Keratinocyte (primary cell): ENCODE results near the gene EMP3. TPM values are rescaled to one million over a fixed set of nuclear protein-coding genes. Genes with fewer than 3 reads are reported as not detected.

ENCODE experiments used
- DNase-seq: peaks from one replicate; pipeline ENCODE4 v3.0.0-alpha.2; 2011; ENCODE audit warnings: low read depth, missing footprints, low spot score
- FAIRE-seq: peaks from 2 replicates; lab custom pipeline; 2011; peaks lifted over from hg19 to GRCh38; lab: Jason Lieb, UNC
- H2AFZ ChIP-seq: 2 replicates; pipeline ENCODE4 v1.6.0; 2012; ENCODE audit warnings: low read length, control low read depth, inconsistent platforms; ENCODE audit not compliant: control insufficient read depth
- H3K27ac ChIP-seq: 2 replicates; pipeline ENCODE4 v1.5.1; 2011; ENCODE audit warnings: low read length; ENCODE audit not compliant: control insufficient read depth, insufficient read depth
- H3K27me3 ChIP-seq: 3 replicates; pipeline ENCODE4 v1.6.0; 2011; ENCODE audit warnings: low read length; ENCODE audit not compliant: control insufficient read depth, insufficient read depth; ENCODE audit errors: extremely low read depth
- H3K36me3 ChIP-seq, 2 experiments: 2 replicates in 1 of 2; 3 replicates in 1 of 2; pipeline ENCODE4 v1.5.1; 2011; ENCODE audit warnings: low read length in 2 of 2, mild to moderate bottlenecking in 1 of 2; ENCODE audit not compliant: control insufficient read depth in 2 of 2, insufficient read depth in 2 of 2; ENCODE audit errors: extremely low read depth in 1 of 2
- H3K4me1 ChIP-seq: 3 replicates; pipeline ENCODE4 v1.5.1; 2011; ENCODE audit warnings: low read length; ENCODE audit not compliant: control insufficient read depth, insufficient read depth; ENCODE audit errors: extremely low read depth
- H3K4me2 ChIP-seq: 3 replicates; pipeline ENCODE4 v1.6.0; 2011; ENCODE audit warnings: low read depth, low read length; ENCODE audit not compliant: control insufficient read depth, insufficient read depth; ENCODE audit errors: extremely low read depth
- H3K4me3 ChIP-seq, 3 experiments: fragments of 200-600 bp in 1 of 3; sonication (generic) in 1 of 3; 2 replicates in 2 of 3; 3 replicates in 1 of 3; pipeline ENCODE4 v1.5.1; 2011 to 2016; ENCODE audit warnings: low read length in 3 of 3, mild to moderate bottlenecking in 3 of 3, control low read depth in 2 of 3, inconsistent platforms in 1 of 3, low read depth in 1 of 3, mixed read lengths in 1 of 3, mixed run types in 1 of 3, moderate library complexity in 1 of 3; ENCODE audit not compliant: control insufficient read depth in 2 of 3, insufficient read depth in 2 of 3; ENCODE audit errors: extremely low read depth in 1 of 3
- H3K79me2 ChIP-seq: 2 replicates; pipeline ENCODE4 v1.6.0; 2012; ENCODE audit warnings: low read length; ENCODE audit not compliant: control insufficient read depth, insufficient read depth
- H3K9ac ChIP-seq: 3 replicates; pipeline ENCODE4 v1.6.0; 2011; ENCODE audit warnings: low read length; ENCODE audit not compliant: control insufficient read depth, insufficient read depth; ENCODE audit errors: extremely low read depth
- H3K9me1 ChIP-seq: 3 replicates; pipeline ENCODE4 v1.6.0; 2011; ENCODE audit warnings: low read length; ENCODE audit not compliant: control insufficient read depth, insufficient read depth; ENCODE audit errors: extremely low read depth
- H3K9me3 ChIP-seq: 2 replicates; pipeline ENCODE4 v1.5.1; 2012; ENCODE audit warnings: low read depth, low read length; ENCODE audit not compliant: control insufficient read depth
- H4K20me1 ChIP-seq: 3 replicates; pipeline ENCODE4 v1.6.0; 2011; ENCODE audit warnings: low read length; ENCODE audit not compliant: control insufficient read depth, insufficient read depth; ENCODE audit errors: extremely low read depth
- EZH2 ChIP-seq: IDR thresholded peaks from one replicate; pipeline ENCODE4 v1.6.1; 2012; ENCODE audit warnings: inconsistent platforms, mild to moderate bottlenecking, low read length, moderate library complexity
- dilution Hi-C: fragments of 300-500 bp; cut with MboI; formaldehyde crosslinking; loops from one replicate; pipeline ENCODE4 v1.7.0; 2020; ENCODE audit warnings: low sequenced_read_pairs; ENCODE audit not compliant: extremely low pct_ligation_motif_present
- polyA plus RNA-seq, 5 experiments: library from polyadenylated mRNA; depleted of rRNA in 3 of 5; stranded (reverse) in 3 of 5; stranded (forward) in 1 of 5; unstranded in 1 of 5; fragments of >200 nt; gene quantifications; 1 replicate in 1 of 5; 2 replicates in 3 of 5; 3 replicates in 1 of 5; pipeline versions ENCODE4 v1.2.1 to v1.2.3, GENCODE V29; 2011 to 2012; ENCODE audit warnings: missing spikeins in 2 of 5, low read depth in 1 of 5, low replicate concordance in 1 of 5
- TF ChIP-seq, protein P1 (sequence below), 3 experiments: IDR thresholded peaks in 1 of 3; conservative IDR thresholded peaks in 1 of 3; optimal IDR thresholded peaks in 1 of 3; 2 replicates in 2 of 3; 3 replicates in 1 of 3; pipeline versions ENCODE3 to v1.5.1; 2011; ENCODE audit warnings: low read length in 3 of 3, mild to moderate bottlenecking in 3 of 3, moderate library complexity in 2 of 3, control low read depth in 1 of 3, inconsistent platforms in 1 of 3; ENCODE audit not compliant: insufficient read depth in 2 of 3; ENCODE audit errors: extremely low read depth in 1 of 3

Gene EMP3
- polyA plus RNA-seq, 1 donor (not counting 4 experiments of a cell fraction or from before 2014, with no cell fraction given): 177 TPM

DNA sequence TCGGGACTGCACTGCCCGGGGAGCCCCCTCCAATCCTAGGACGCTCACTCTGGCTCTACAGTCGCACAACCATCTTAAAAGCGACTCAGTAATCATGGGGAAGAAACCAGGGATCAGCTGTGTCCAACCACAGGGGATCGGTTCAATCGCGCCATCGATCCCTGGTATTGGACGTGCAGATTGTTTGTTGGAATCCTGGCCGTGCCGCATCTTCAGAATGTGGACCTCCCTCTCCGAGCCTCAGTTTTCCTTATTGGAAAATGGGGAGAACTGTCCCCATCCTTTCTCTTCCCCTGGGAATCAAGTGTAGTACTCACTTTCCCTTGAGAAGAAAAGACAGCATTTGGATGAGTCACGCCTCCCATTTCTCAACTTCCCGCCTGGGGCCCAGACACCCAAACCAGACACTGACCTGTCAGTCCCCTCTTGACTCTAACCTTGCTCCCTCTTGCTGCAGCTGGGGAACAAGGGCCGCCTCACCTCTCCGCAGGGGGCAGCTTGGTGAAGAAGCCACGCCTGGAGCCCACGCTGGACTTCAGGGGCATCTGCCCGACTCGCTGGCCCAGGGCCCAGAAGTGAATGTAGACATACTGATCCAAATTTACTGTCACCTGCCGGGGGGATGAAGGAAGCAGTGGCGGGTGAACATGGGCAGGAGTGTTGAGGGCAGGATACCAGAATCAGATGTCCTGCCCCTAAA is 17.6 kb downstream of the EMP3 start:
- H3K4me2 ChIP-seq: no peak overlapping the region
- H3K9ac ChIP-seq: no peak overlapping the region
- H3K4me3 ChIP-seq: no peak overlapping the region
- H3K27ac ChIP-seq: no peak overlapping the region
- H4K20me1 ChIP-seq: no peaks in the 10 kb centered on the region
- H3K36me3 ChIP-seq: no peaks in the 10 kb centered on the region
- H2AFZ ChIP-seq: no peak overlapping the region
- H3K79me2 ChIP-seq: no peaks in the 10 kb centered on the region
- no peaks in the 10 kb centered on the region for H3K9me1 ChIP-seq
- FAIRE-seq: no peak
- no peaks in the 10 kb centered on the region for H3K9me3 ChIP-seq
- TF ChIP-seq EZH2: no peak
- TF ChIP-seq, protein P1, sequence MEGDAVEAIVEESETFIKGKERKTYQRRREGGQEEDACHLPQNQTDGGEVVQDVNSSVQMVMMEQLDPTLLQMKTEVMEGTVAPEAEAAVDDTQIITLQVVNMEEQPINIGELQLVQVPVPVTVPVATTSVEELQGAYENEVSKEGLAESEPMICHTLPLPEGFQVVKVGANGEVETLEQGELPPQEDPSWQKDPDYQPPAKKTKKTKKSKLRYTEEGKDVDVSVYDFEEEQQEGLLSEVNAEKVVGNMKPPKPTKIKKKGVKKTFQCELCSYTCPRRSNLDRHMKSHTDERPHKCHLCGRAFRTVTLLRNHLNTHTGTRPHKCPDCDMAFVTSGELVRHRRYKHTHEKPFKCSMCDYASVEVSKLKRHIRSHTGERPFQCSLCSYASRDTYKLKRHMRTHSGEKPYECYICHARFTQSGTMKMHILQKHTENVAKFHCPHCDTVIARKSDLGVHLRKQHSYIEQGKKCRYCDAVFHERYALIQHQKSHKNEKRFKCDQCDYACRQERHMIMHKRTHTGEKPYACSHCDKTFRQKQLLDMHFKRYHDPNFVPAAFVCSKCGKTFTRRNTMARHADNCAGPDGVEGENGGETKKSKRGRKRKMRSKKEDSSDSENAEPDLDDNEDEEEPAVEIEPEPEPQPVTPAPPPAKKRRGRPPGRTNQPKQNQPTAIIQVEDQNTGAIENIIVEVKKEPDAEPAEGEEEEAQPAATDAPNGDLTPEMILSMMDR (optimal IDR thresholded peaks at IDR 0.05 in 1 of 3, IDR thresholded peaks at IDR 0.05 in 1 of 3, conservative IDR thresholded peaks at IDR 0.05 in 1 of 3; ENCODE audit: extremely low read depth in 1 of 3, insufficient read depth in 2 of 3, low read length in 3 of 3): no peak
- dilution Hi-C loops: no loop called here
- DNase-seq: no peak
- no peaks in the 10 kb centered on the region for H3K27me3 ChIP-seq
- peaks cover 18% of the 10 kb centered on the region for H3K4me1 ChIP-seq

DNA sequence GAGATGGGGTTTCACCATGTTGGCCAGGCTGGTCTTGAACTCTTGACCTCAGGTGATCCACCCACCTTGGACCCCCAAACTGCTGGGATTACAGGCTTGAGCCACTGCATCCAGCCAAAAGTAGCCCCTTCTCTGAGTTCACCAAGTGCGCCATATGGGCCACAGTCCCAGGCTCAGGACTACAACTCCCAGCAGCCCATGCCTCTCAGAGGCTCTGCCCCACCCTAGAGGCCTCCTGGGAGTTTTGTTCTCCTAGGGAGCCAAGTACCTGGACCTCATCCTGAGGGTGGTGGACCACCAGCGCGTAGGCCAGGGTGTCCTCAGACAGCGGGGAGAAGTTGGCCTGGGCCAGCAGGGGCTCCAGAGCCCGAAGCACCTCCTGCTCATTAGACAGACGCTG is 19.5 kb downstream of the EMP3 start:
- no peak for TF ChIP-seq EZH2
- TF ChIP-seq, protein P1 (optimal IDR thresholded peaks at IDR 0.05 in 1 of 3, IDR thresholded peaks at IDR 0.05 in 1 of 3, conservative IDR thresholded peaks at IDR 0.05 in 1 of 3; ENCODE audit: extremely low read depth in 1 of 3, insufficient read depth in 2 of 3, low read length in 3 of 3): no peak
- dilution Hi-C loops: no loop called here

More for the DNA sequence above, 19.5 kb downstream of the EMP3 start:
- Histone ChIP-seq H3K27ac (no peak overlapping the region), H3K27me3 (no peaks in the 10 kb centered on the region), H3K9me1 (no peaks in the 10 kb centered on the region), H3K79me2 (no peaks in the 10 kb centered on the region), H3K4me1 (peaks cover 18% of the 10 kb centered on the region), H4K20me1 (no peaks in the 10 kb centered on the region), H3K9ac (no peak overlapping the region), H3K4me3 (no peak overlapping the region), H2AFZ (no peak overlapping the region), H3K4me2 (no peak overlapping the region), H3K9me3 (no peaks in the 10 kb centered on the region), H3K36me3 (no peaks in the 10 kb centered on the region)
- FAIRE-seq (no peak), DNase-seq (no peak)
